ENCODE measurements around the gene VSTM2B.
A peak's percentile ranks its signal among the peaks of the same experiment; 100 is the strongest.

VSTM2B gene

GRCh38 chr19:29516821-29517395 is 8.9 kb upstream of the VSTM2B start:
- no peak for DNase-seq

GRCh38 chr19:29517412-29517811 is 8.4 kb upstream of the VSTM2B start:
- no peak for DNase-seq

GRCh38 chr19:29517946-29518345 is 7.8 kb upstream of the VSTM2B start:
- DNase-seq: no peak

GRCh38 chr19:29519146-29519545 is 6.6 kb upstream of the VSTM2B start:
- no peak for DNase-seq

- DNase-seq: no peak
These were observed 5.9 kb upstream of the VSTM2B start for GRCh38 chr19:29519931-29520330.

GRCh38 chr19:29520390-29520789 is 5.4 kb upstream of the VSTM2B start:
- no peak for DNase-seq

GRCh38 chr19:29521291-29522075 is 4.3 kb upstream of the VSTM2B start:
- no peak for DNase-seq

GRCh38 chr19:29523568-29523967 is 2.2 kb upstream of the VSTM2B start:
- no peak for DNase-seq

- DNase-seq: no peak
These were observed 1.4 kb upstream of the VSTM2B start for GRCh38 chr19:29524201-29524911.

GRCh38 chr19:29524912-29525831 is 622 bp upstream of the VSTM2B start:
- DNase-seq: no peak

GRCh38 chr19:29526730-29527499 is 1.1 kb downstream of the VSTM2B start:
- DNase-seq: no peak

GRCh38 chr19:29527500-29528328 is 1.9 kb downstream of the VSTM2B start:
- DNase-seq: no peak

- peak; percentile 54 for DNase-seq
These were observed 2.7 kb downstream of the VSTM2B start for GRCh38 chr19:29528350-29528945.

GRCh38 chr19:29528946-29529645 is 3.3 kb downstream of the VSTM2B start:
- DNase-seq: no peak

- no peak for DNase-seq
These were observed 4.1 kb downstream of the VSTM2B start for GRCh38 chr19:29529646-29530539.

GRCh38 chr19:29530540-29531457 is 5.0 kb downstream of the VSTM2B start:
- DNase-seq: no peak

- DNase-seq: no peak
These were observed 5.7 kb downstream of the VSTM2B start for GRCh38 chr19:29531458-29532025.

GRCh38 chr19:29532097-29532496 is 6.3 kb downstream of the VSTM2B start:
- DNase-seq: no peak

Measured in COR-L47 (cell line).